Peyer's patch (tissue), 4 donors: ENCODE data around the gene OMP.

Experiments used
- POLR2A ChIP-seq, 2 donors: fragments of 450-650 bp; IDR thresholded peaks; one replicate each; pipeline ENCODE4 v1.5.1; 2017; ENCODE audit warnings: antibody characterized with exemption in 2 of 2, mild to moderate bottlenecking in 2 of 2, moderate library complexity in 2 of 2
- TF ChIP-seq, protein P1 (sequence below), 6 experiments: fragments of 450-650 bp in 4 of 6; fragments of 200-600 bp in 2 of 6; sonication (generic) in 1 of 6; IDR thresholded peaks; one replicate each; pipeline ENCODE4 v1.5.1; 2017 to 2019; ENCODE audit warnings: antibody characterized with exemption in 6 of 6, mild to moderate bottlenecking in 3 of 6, moderate library complexity in 1 of 6

GRCh38 chr11:77069969-77070582 lies 32.6 kb upstream of the OMP start:
- TF ChIP-seq, protein P1, sequence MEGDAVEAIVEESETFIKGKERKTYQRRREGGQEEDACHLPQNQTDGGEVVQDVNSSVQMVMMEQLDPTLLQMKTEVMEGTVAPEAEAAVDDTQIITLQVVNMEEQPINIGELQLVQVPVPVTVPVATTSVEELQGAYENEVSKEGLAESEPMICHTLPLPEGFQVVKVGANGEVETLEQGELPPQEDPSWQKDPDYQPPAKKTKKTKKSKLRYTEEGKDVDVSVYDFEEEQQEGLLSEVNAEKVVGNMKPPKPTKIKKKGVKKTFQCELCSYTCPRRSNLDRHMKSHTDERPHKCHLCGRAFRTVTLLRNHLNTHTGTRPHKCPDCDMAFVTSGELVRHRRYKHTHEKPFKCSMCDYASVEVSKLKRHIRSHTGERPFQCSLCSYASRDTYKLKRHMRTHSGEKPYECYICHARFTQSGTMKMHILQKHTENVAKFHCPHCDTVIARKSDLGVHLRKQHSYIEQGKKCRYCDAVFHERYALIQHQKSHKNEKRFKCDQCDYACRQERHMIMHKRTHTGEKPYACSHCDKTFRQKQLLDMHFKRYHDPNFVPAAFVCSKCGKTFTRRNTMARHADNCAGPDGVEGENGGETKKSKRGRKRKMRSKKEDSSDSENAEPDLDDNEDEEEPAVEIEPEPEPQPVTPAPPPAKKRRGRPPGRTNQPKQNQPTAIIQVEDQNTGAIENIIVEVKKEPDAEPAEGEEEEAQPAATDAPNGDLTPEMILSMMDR (IDR thresholded peaks at IDR 0.05) = no peak
- TF ChIP-seq POLR2A (IDR thresholded peaks at IDR 0.05) = no peak
